ENCODE measurements around the gene DHODH.
A peak's percentile ranks its signal among the peaks of the same experiment; 100 is the strongest.

The DHODH gene

GRCh38 chr16:72008424-72009216 lies at the start of gene DHODH:
Gene DHODH (plus strand): TSS chr16:72008744. CDS start chr16:72008765, 21 bp downstream.
- ATAC-seq (replicated peaks), result peak; percentile 97 to 98
- peaks cover 17 to 26% of the 10 kb centered on the region in 2 donors for H3K4me1 Mint-ChIP-seq
- H3K9me3 Mint-ChIP-seq, result no peaks in the 10 kb centered on the region
- H3K27me3 Mint-ChIP-seq, result peaks cover 0 to 14% of the 10 kb centered on the region in 2 donors
- H3K36me3 Mint-ChIP-seq, result peaks cover 14 to 27% of the 10 kb centered on the region in 2 donors
- H3K4me3 Mint-ChIP-seq, result peak within 1 kb of the TSS; percentile 88 to 94
- H3K27ac Mint-ChIP-seq, result peak within 1 kb of the TSS; percentile 97
- peak; percentile 99 for DNase-seq

DNA sequence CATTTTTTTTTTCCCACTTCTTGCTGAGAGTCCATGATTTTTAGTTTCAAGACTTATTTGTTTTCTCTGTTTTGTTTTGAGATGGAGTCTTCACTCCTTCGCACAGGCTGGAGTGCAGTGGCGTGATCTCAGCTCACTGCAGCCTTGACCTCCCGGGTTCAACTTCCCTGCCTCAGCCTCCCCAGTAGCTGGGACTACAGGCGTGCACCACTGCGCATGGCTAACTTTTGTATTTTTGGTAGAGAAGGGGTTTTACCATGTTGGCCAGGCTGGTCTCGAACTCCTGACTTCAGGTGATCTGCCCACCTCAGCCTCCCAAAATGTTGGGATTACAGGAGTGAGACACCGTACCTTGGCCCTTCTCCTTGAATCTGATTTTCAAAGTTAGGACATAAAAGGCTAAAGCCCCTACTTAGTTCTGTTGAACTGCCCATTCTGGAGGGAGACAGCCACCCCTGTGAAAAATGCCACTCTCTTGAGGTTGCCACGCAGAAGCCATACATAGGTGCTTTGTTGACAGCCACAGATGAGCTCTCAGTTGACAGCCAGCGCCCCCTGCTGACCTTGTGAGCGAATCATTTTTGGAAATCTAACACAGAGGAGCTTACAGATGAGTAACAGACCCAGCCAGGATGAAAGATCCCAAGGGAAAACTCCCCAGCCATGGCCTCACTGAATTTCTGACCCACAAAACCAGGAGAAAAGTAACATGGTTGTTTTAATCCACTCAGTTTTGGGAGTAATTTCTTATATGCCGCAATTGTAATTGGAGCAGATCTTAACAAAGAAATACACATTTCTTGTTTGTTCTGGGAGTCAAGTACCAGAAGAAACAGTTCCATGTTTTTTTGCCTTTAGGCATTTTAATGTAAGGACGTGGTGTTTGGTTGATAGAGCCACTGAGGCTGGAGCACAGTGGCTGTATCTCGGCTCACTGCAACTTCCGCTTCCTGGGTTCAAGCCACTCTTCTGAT lies 47.2 kb upstream of the DHODH start:
- Mint-ChIP-seq H3K36me3 (no peaks in the 10 kb centered on the region), H3K27ac (no peak overlapping the region), H3K4me3 (no peak overlapping the region), H3K9me3 (no peaks in the 10 kb centered on the region), H3K27me3 (no peaks in the 10 kb centered on the region), H3K4me1 (peaks cover 12 to 23% of the 10 kb centered on the region in 2 donors)
- DNase-seq, result peak; percentile 68
- peak; percentile 97 for ATAC-seq (replicated peaks)

- H3K4me3 Mint-ChIP-seq, result no peak overlapping the region
- ATAC-seq (replicated peaks) (no peak), DNase-seq (no peak)
- H3K4me1 Mint-ChIP-seq, result peaks cover 8 to 19% of the 10 kb centered on the region in 2 donors
- peaks cover 0 to 4% of the 10 kb centered on the region in 2 donors for H3K27me3 Mint-ChIP-seq
- no peaks in the 10 kb centered on the region for H3K9me3 Mint-ChIP-seq
- H3K36me3 Mint-ChIP-seq, result no peaks in the 10 kb centered on the region
- no peak overlapping the region for H3K27ac Mint-ChIP-seq
Observed at GRCh38 chr16:71963125-71963875, 45.2 kb upstream of the DHODH start.

- no peaks in the 10 kb centered on the region for H3K9me3 Mint-ChIP-seq
- H3K27me3 Mint-ChIP-seq, result peaks cover 4 to 11% of the 10 kb centered on the region in 2 donors
Observed at GRCh38 chr16:71965223-71965622, 43.3 kb upstream of the DHODH start.

GRCh38 chr16:71966932-71967331 lies 41.6 kb upstream of the DHODH start:
- ATAC-seq (replicated peaks) (no peak), DNase-seq (no peak)
- no peaks in the 10 kb centered on the region for H3K36me3 Mint-ChIP-seq
- H3K4me1 Mint-ChIP-seq, result peaks cover 0 to under 1% of the 10 kb centered on the region in 2 donors
- H3K9me3 Mint-ChIP-seq, result no peaks in the 10 kb centered on the region
- H3K27ac Mint-ChIP-seq, result no peak overlapping the region
- H3K27me3 Mint-ChIP-seq, result peaks cover 4 to 13% of the 10 kb centered on the region in 2 donors
- H3K4me3 Mint-ChIP-seq, result no peak overlapping the region

More at GRCh38 chr16:71965223-71965622, 43.3 kb upstream of the DHODH start:
- ATAC-seq (replicated peaks) (no peak), DNase-seq (no peak)
- Mint-ChIP-seq H3K36me3 (no peaks in the 10 kb centered on the region), H3K4me3 (no peak overlapping the region), H3K4me1 (peaks cover 4 to 9% of the 10 kb centered on the region in 2 donors), H3K27ac (no peak overlapping the region)

DNA sequence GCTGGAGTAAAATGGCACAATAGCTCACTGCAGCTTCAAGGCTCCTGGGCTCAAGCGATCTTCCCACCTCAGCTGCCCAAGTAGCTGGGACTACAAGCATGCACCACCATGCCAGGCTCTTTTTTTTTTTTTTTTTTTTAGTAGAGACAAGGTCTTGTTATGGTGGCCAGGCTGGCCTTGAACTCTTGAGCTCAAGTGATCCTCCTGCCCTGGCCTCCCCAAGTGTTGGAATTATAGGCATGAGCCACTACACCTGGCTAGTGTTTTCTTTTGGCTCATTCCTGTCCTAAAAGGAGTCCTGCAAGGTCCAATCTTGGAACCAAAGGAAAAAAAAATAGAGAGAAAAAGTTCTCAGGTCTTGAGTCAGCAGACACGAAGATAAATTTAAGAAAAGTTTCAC lies 39.2 kb upstream of the DHODH start:
- Mint-ChIP-seq H3K36me3 (no peaks in the 10 kb centered on the region), H3K9me3 (no peaks in the 10 kb centered on the region), H3K4me1 (no peaks in the 10 kb centered on the region), H3K4me3 (no peak overlapping the region), H3K27ac (no peak overlapping the region), H3K27me3 (peaks cover 4 to 13% of the 10 kb centered on the region in 2 donors)
- no peak for ATAC-seq (replicated peaks)
- DNase-seq, result no peak

GRCh38 chr16:71971571-71971970 lies 37.0 kb upstream of the DHODH start:
- H3K4me1 Mint-ChIP-seq, result no peaks in the 10 kb centered on the region
- H3K9me3 Mint-ChIP-seq, result no peaks in the 10 kb centered on the region
- H3K27me3 Mint-ChIP-seq, result peaks cover 4 to 13% of the 10 kb centered on the region in 2 donors
- DNase-seq, result no peak
- no peaks in the 10 kb centered on the region for H3K36me3 Mint-ChIP-seq
- no peak overlapping the region for H3K27ac Mint-ChIP-seq
- no peak for ATAC-seq (replicated peaks)
- no peak overlapping the region for H3K4me3 Mint-ChIP-seq

GRCh38 chr16:71972356-71972755 lies 36.2 kb upstream of the DHODH start:
- no peaks in the 10 kb centered on the region for H3K36me3 Mint-ChIP-seq
- H3K4me1 Mint-ChIP-seq, result no peaks in the 10 kb centered on the region
- H3K27ac Mint-ChIP-seq, result no peak overlapping the region
- ATAC-seq (replicated peaks), result no peak
- H3K9me3 Mint-ChIP-seq, result no peaks in the 10 kb centered on the region
- DNase-seq, result no peak
- H3K27me3 Mint-ChIP-seq, result peaks cover 0 to 13% of the 10 kb centered on the region in 2 donors
- H3K4me3 Mint-ChIP-seq, result no peak overlapping the region

DNA sequence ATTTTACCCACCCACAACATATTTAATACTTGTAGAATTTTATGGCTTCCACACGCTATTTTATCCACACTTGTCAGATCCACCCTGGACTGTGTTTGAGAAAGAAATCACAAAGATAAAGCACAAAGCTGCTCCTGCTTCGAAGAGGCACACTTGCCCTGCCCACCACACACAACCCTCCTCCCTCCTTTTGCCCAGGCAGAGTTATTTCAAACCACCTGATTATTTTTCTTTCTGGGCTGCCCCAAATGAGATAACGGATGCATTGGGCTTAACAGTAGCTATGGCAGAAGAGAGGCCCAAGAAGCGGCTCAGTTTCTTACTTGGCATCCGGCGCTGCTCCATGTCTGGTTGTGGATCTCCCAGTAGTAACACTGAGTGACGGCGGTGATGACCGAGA lies 35.5 kb upstream of the DHODH start:
- H3K4me3 Mint-ChIP-seq, result no peak overlapping the region
- H3K36me3 Mint-ChIP-seq, result no peaks in the 10 kb centered on the region
- no peak overlapping the region for H3K27ac Mint-ChIP-seq

DNA sequence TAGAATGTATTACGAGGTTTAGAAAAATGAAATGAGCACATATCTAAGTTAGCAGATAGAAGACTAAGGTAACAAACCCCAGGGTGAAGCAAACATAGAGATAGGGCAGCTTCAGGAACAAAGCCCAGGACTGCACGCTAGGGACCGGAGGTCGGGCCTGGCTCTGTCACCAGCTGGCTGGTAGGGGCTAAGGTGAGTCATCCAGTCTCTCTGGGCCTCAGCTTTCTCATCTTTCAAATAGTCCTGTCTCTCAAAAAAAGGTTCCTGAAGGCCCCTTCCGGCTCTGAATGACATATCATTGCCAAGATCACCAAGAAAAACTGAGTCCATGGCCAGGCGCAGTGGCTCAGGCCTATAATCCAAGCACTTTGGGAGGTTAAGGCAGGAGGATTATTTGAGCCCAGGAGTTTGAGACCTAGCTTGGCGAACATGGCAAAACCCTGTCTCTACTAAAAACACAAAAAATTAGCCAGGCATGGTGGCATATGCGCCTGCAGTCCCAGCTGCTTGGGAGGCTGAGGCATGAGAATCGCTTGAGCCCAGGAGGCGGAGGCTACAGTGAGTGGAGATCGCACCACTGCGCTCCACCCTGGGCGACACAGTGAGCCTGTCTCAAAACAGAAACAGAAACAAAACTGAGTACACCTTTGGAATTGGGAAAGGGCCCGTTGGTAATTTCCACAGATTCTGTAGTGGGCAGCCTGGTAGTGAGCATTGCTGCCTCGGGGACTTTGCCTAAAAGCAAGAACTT lies 34.3 kb upstream of the DHODH start:
- Mint-ChIP-seq H3K4me1 (no peaks in the 10 kb centered on the region), H3K4me3 (no peak overlapping the region), H3K27me3 (peaks cover 0 to 12% of the 10 kb centered on the region in 2 donors), H3K36me3 (no peaks in the 10 kb centered on the region), H3K27ac (no peak overlapping the region), H3K9me3 (no peaks in the 10 kb centered on the region)
- ATAC-seq (replicated peaks), result no peak
- DNase-seq, result no peak

More for the DNA sequence above, 35.5 kb upstream of the DHODH start:
- peaks cover 0 to 13% of the 10 kb centered on the region in 2 donors for H3K27me3 Mint-ChIP-seq
- H3K9me3 Mint-ChIP-seq, result no peaks in the 10 kb centered on the region
- ATAC-seq (replicated peaks) (no peak), DNase-seq (no peak)
- H3K4me1 Mint-ChIP-seq, result no peaks in the 10 kb centered on the region

- H3K9me3 Mint-ChIP-seq, result peaks cover 0 to 2% of the 10 kb centered on the region in 2 donors
- ATAC-seq (replicated peaks), result no peak
- no peaks in the 10 kb centered on the region for H3K4me1 Mint-ChIP-seq
- peaks cover 23 to 30% of the 10 kb centered on the region in 2 donors for H3K27me3 Mint-ChIP-seq
- H3K36me3 Mint-ChIP-seq, result no peaks in the 10 kb centered on the region
- DNase-seq, result no peak
- H3K27ac Mint-ChIP-seq, result no peak overlapping the region
- H3K4me3 Mint-ChIP-seq, result no peak overlapping the region
Observed at GRCh38 chr16:71985262-71985974, 23.1 kb upstream of the DHODH start.

- H3K27me3 Mint-ChIP-seq, result peaks cover 19 to 30% of the 10 kb centered on the region in 2 donors
- H3K36me3 Mint-ChIP-seq, result no peaks in the 10 kb centered on the region
- no peak overlapping the region for H3K27ac Mint-ChIP-seq
Observed at GRCh38 chr16:71986131-71986530, 22.4 kb upstream of the DHODH start.

GRCh38 chr16:71995038-71995437 lies 13.5 kb upstream of the DHODH start:
- H3K4me3 Mint-ChIP-seq, result no peak overlapping the region
- H3K4me1 Mint-ChIP-seq, result no peaks in the 10 kb centered on the region
- H3K27ac Mint-ChIP-seq, result no peak overlapping the region
- no peaks in the 10 kb centered on the region for H3K9me3 Mint-ChIP-seq
- H3K36me3 Mint-ChIP-seq, result no peaks in the 10 kb centered on the region
- H3K27me3 Mint-ChIP-seq, result peaks cover 23 to 24% of the 10 kb centered on the region in 2 donors
- ATAC-seq (replicated peaks) (no peak), DNase-seq (no peak)

More at GRCh38 chr16:71986131-71986530, 22.4 kb upstream of the DHODH start:
- ATAC-seq (replicated peaks) (no peak), DNase-seq (no peak)
- Mint-ChIP-seq H3K4me1 (no peaks in the 10 kb centered on the region), H3K4me3 (no peak overlapping the region), H3K9me3 (no peaks in the 10 kb centered on the region)

Measured in stimulated activated naive B cell treated with anti-CD40 and anti-IgM and Interleukin-4, amounts not matched to agents 10 μg/mL and 1 μg/mL and 100 μg/mL, for 72 hours (primary cell).